ENCODE measurements around the gene ABCG4. TPM values are rescaled to one million over a fixed set of nuclear protein-coding genes. Genes with fewer than 3 reads are reported as not detected.
A peak's percentile ranks its signal among the peaks of the same experiment; 100 is the strongest.

ABCG4 gene
- total and polyA plus RNA-seq, 9 of the 15 experiments (the other 6 are each of a cell fraction or from before 2014, with no cell fraction given): 0.03 to 0.11 (median 0.07) TPM; not detected in 4

DNA sequence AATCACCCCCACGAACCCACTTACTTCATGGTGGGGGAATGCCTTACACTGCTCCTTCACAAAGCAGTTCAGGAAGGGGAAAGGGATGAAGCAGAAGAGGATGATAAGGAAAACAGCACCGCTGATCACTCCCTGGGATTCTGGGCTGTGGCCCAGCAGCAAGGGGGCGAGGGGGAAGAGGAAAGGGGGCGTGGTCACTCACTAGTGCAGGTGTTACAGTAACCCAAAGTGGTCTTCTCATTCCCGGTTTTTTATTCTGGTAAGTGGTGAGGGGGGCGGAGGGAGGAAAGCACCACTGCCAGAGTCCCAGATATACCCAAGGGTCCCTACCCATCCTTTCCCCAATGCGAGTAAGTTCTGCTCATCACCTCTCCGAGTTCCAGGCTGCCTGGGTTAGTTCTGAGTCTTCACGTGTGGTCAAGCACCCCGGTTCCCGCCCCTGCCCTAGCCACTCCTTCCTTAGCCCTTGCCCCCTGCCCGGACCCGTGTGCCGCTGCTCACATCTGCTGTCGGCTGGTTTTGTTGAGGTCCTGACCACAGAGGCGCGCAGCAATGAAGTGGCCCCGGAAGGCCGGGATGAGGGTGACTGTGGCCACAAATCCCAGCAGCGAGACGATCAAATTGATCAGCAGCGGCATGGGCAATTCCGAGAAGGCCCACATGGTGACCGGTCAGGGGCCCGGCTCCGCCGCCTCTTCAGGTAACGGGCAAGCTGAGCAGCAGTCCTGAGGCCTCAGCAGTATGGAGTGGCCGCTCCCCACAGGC is 47.7 kb upstream of the ABCG4 start (continued):
- TF ChIP-seq, protein P1, sequence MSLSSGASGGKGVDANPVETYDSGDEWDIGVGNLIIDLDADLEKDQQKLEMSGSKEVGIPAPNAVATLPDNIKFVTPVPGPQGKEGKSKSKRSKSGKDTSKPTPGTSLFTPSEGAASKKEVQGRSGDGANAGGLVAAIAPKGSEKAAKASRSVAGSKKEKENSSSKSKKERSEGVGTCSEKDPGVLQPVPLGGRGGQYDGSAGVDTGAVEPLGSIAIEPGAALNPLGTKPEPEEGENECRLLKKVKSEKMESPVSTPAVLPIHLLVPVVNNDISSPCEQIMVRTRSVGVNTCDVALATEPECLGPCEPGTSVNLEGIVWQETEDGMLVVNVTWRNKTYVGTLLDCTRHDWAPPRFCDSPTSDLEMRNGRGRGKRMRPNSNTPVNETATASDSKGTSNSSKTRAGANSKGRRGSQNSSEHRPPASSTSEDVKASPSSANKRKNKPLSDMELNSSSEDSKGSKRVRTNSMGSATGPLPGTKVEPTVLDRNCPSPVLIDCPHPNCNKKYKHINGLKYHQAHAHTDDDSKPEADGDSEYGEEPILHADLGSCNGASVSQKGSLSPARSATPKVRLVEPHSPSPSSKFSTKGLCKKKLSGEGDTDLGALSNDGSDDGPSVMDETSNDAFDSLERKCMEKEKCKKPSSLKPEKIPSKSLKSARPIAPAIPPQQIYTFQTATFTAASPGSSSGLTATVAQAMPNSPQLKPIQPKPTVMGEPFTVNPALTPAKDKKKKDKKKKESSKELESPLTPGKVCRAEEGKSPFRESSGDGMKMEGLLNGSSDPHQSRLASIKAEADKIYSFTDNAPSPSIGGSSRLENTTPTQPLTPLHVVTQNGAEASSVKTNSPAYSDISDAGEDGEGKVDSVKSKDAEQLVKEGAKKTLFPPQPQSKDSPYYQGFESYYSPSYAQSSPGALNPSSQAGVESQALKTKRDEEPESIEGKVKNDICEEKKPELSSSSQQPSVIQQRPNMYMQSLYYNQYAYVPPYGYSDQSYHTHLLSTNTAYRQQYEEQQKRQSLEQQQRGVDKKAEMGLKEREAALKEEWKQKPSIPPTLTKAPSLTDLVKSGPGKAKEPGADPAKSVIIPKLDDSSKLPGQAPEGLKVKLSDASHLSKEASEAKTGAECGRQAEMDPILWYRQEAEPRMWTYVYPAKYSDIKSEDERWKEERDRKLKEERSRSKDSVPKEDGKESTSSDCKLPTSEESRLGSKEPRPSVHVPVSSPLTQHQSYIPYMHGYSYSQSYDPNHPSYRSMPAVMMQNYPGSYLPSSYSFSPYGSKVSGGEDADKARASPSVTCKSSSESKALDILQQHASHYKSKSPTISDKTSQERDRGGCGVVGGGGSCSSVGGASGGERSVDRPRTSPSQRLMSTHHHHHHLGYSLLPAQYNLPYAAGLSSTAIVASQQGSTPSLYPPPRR (CRISPR knock-in tag; IDR thresholded peaks at IDR 0.05; ENCODE audit: borderline replicate concordance): 0 out of 2 replicates have a peak, but pooled peaks have one; percentile 68
- TF ChIP-seq ZNF586 (CRISPR knock-in tag; conservative IDR thresholded peaks at IDR 0.05) (no peak), ZSCAN29 (IDR thresholded peaks at IDR 0.05) (no peak), FOXK2 (conservative IDR thresholded peaks at IDR 0.05 in 1 of 2, IDR thresholded peaks at IDR 0.05 in 1 of 2; ENCODE audit: low read depth in 2 of 2) (no peak), ZNF507 (tag; conservative IDR thresholded peaks at IDR 0.05) (no peak), POLR2H (tag; IDR thresholded peaks at IDR 0.05; ENCODE audit: low read depth) (no peak), ZNF766 (CRISPR knock-in tag; conservative IDR thresholded peaks at IDR 0.05) (0 out of 2 replicates have a peak, but pooled peaks have one; percentile 0), ILF3 (IDR thresholded peaks at IDR 0.05; ENCODE audit: borderline replicate concordance) (no peak)
- TF ChIP-seq, protein P2, sequence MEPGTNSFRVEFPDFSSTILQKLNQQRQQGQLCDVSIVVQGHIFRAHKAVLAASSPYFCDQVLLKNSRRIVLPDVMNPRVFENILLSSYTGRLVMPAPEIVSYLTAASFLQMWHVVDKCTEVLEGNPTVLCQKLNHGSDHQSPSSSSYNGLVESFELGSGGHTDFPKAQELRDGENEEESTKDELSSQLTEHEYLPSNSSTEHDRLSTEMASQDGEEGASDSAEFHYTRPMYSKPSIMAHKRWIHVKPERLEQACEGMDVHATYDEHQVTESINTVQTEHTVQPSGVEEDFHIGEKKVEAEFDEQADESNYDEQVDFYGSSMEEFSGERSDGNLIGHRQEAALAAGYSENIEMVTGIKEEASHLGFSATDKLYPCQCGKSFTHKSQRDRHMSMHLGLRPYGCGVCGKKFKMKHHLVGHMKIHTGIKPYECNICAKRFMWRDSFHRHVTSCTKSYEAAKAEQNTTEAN (CRISPR knock-in tag; IDR thresholded peaks at IDR 0.05): peak; percentile 39; the same call in 1 of the 2 replicates
- TF ChIP-seq, protein P3, sequence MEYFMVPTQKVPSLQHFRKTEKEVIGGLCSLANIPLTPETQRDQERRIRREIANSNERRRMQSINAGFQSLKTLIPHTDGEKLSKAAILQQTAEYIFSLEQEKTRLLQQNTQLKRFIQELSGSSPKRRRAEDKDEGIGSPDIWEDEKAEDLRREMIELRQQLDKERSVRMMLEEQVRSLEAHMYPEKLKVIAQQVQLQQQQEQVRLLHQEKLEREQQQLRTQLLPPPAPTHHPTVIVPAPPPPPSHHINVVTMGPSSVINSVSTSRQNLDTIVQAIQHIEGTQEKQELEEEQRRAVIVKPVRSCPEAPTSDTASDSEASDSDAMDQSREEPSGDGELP (CRISPR knock-in tag; IDR thresholded peaks at IDR 0.05; ENCODE audit: borderline replicate concordance): no peak
- TF ChIP-seq, protein P4, sequence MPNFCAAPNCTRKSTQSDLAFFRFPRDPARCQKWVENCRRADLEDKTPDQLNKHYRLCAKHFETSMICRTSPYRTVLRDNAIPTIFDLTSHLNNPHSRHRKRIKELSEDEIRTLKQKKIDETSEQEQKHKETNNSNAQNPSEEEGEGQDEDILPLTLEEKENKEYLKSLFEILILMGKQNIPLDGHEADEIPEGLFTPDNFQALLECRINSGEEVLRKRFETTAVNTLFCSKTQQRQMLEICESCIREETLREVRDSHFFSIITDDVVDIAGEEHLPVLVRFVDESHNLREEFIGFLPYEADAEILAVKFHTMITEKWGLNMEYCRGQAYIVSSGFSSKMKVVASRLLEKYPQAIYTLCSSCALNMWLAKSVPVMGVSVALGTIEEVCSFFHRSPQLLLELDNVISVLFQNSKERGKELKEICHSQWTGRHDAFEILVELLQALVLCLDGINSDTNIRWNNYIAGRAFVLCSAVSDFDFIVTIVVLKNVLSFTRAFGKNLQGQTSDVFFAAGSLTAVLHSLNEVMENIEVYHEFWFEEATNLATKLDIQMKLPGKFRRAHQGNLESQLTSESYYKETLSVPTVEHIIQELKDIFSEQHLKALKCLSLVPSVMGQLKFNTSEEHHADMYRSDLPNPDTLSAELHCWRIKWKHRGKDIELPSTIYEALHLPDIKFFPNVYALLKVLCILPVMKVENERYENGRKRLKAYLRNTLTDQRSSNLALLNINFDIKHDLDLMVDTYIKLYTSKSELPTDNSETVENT (CRISPR knock-in tag; IDR thresholded peaks at IDR 0.05): no peak
- TF ChIP-seq, protein P5, sequence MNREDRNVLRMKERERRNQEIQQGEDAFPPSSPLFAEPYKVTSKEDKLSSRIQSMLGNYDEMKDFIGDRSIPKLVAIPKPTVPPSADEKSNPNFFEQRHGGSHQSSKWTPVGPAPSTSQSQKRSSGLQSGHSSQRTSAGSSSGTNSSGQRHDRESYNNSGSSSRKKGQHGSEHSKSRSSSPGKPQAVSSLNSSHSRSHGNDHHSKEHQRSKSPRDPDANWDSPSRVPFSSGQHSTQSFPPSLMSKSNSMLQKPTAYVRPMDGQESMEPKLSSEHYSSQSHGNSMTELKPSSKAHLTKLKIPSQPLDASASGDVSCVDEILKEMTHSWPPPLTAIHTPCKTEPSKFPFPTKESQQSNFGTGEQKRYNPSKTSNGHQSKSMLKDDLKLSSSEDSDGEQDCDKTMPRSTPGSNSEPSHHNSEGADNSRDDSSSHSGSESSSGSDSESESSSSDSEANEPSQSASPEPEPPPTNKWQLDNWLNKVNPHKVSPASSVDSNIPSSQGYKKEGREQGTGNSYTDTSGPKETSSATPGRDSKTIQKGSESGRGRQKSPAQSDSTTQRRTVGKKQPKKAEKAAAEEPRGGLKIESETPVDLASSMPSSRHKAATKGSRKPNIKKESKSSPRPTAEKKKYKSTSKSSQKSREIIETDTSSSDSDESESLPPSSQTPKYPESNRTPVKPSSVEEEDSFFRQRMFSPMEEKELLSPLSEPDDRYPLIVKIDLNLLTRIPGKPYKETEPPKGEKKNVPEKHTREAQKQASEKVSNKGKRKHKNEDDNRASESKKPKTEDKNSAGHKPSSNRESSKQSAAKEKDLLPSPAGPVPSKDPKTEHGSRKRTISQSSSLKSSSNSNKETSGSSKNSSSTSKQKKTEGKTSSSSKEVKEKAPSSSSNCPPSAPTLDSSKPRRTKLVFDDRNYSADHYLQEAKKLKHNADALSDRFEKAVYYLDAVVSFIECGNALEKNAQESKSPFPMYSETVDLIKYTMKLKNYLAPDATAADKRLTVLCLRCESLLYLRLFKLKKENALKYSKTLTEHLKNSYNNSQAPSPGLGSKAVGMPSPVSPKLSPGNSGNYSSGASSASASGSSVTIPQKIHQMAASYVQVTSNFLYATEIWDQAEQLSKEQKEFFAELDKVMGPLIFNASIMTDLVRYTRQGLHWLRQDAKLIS (CRISPR knock-in tag; IDR thresholded peaks at IDR 0.05): 0 out of 2 replicates have a peak, but pooled peaks have one; percentile 13
